Ishikawa (cell line): ENCODE data around the gene SPIC.

Experiments used
- FOXM1 ChIP-seq: IDR thresholded peaks from 2 replicates; pipeline ENCODE4 v1.6.1; 2012; ENCODE audit warnings: low read depth, borderline replicate concordance
- RAD21 ChIP-seq: IDR thresholded peaks from 2 replicates; pipeline ENCODE4 v1.6.1; 2012; ENCODE audit warnings: low read depth
- TF ChIP-seq, protein P1 (sequence below): IDR thresholded peaks from 2 replicates; pipeline ENCODE4 v1.6.1; 2012
- TF ChIP-seq, protein P2 (sequence below): IDR thresholded peaks from 2 replicates; pipeline ENCODE4 v1.6.1; 2012; ENCODE audit warnings: low read depth, mild to moderate bottlenecking

DNA sequence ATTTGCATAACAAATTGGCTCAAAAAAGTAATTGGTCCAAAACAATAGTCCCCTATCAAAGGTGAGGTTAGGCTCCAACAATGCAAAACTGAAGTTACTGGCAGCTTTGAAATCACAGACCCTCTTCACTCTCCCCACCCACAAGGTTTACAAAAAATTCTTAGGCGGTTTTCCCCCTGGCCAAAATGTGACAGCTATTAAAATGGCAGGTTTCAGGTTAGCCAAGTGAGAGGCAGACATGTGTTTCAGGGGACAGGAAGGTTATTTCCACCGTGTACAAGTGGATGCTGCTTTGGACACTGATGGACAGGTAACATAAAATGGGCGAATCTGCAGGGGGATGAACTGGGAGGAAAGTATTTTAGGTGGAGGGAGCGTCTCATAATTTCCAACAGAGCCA is 888 bp upstream of the SPIC start:
- TF ChIP-seq FOXM1 (no peak), RAD21 (no peak)
- TF ChIP-seq, protein P1, sequence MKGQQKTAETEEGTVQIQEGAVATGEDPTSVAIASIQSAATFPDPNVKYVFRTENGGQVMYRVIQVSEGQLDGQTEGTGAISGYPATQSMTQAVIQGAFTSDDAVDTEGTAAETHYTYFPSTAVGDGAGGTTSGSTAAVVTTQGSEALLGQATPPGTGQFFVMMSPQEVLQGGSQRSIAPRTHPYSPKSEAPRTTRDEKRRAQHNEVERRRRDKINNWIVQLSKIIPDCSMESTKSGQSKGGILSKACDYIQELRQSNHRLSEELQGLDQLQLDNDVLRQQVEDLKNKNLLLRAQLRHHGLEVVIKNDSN = no peak
- TF ChIP-seq, protein P2, sequence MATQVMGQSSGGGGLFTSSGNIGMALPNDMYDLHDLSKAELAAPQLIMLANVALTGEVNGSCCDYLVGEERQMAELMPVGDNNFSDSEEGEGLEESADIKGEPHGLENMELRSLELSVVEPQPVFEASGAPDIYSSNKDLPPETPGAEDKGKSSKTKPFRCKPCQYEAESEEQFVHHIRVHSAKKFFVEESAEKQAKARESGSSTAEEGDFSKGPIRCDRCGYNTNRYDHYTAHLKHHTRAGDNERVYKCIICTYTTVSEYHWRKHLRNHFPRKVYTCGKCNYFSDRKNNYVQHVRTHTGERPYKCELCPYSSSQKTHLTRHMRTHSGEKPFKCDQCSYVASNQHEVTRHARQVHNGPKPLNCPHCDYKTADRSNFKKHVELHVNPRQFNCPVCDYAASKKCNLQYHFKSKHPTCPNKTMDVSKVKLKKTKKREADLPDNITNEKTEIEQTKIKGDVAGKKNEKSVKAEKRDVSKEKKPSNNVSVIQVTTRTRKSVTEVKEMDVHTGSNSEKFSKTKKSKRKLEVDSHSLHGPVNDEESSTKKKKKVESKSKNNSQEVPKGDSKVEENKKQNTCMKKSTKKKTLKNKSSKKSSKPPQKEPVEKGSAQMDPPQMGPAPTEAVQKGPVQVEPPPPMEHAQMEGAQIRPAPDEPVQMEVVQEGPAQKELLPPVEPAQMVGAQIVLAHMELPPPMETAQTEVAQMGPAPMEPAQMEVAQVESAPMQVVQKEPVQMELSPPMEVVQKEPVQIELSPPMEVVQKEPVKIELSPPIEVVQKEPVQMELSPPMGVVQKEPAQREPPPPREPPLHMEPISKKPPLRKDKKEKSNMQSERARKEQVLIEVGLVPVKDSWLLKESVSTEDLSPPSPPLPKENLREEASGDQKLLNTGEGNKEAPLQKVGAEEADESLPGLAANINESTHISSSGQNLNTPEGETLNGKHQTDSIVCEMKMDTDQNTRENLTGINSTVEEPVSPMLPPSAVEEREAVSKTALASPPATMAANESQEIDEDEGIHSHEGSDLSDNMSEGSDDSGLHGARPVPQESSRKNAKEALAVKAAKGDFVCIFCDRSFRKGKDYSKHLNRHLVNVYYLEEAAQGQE = no peak
